Liver (tissue), 9 donors: ENCODE results near the gene SLC25A26. TPM values are rescaled to one million over a fixed set of nuclear protein-coding genes. Genes with fewer than 3 reads are reported as not detected.

ENCODE experiments used
- DNase-seq: peaks from one replicate; pipeline ENCODE4 v3.0.0-alpha.2; 2017; ENCODE audit warnings: low spot score
- H3K27ac ChIP-seq, 2 donors: one replicate each; pipeline ENCODE4 v1.7.0; 2013; ENCODE audit warnings: inconsistent platforms in 2 of 2, low read length in 2 of 2, control low read depth in 1 of 2, low read depth in 1 of 2, mild to moderate bottlenecking in 1 of 2
- H3K27me3 ChIP-seq, 4 donors: one replicate each; pipeline versions ENCODE4 v1.6.1 to v1.7.0; 2013; ENCODE audit warnings: low read length in 3 of 4, inconsistent platforms in 1 of 4, mild to moderate bottlenecking in 1 of 4, moderate library complexity in 1 of 4; ENCODE audit not compliant: control insufficient read depth in 4 of 4, insufficient read depth in 4 of 4
- H3K36me3 ChIP-seq, 4 donors: one replicate each; pipeline versions ENCODE4 v1.6.1 to v1.7.0; 2013; ENCODE audit warnings: low read length in 3 of 4, mild to moderate bottlenecking in 3 of 4, low read depth in 1 of 4, moderate library complexity in 1 of 4; ENCODE audit not compliant: control insufficient read depth in 4 of 4, insufficient read depth in 3 of 4
- H3K4me1 ChIP-seq, 4 donors: one replicate each; pipeline versions ENCODE4 v1.6.1 to v1.7.0; 2013; ENCODE audit warnings: low read length in 3 of 4, mild to moderate bottlenecking in 3 of 4, moderate library complexity in 1 of 4; ENCODE audit not compliant: control insufficient read depth in 4 of 4, insufficient read depth in 4 of 4
- H3K4me3 ChIP-seq, 3 donors: one replicate each; pipeline versions ENCODE4 v1.6.1 to v1.7.0; 2013; ENCODE audit warnings: low read length in 3 of 3, control low read depth in 1 of 3, low read depth in 1 of 3, mild to moderate bottlenecking in 1 of 3
- H3K9ac ChIP-seq, 2 donors: one replicate each; pipeline ENCODE4 v1.7.0; 2013; ENCODE audit warnings: low read length in 2 of 2, mild to moderate bottlenecking in 2 of 2, moderate library complexity in 2 of 2, control low read depth in 1 of 2, low read depth in 1 of 2
- H3K9me3 ChIP-seq, 4 donors: one replicate each; pipeline versions ENCODE4 v1.6.1 to v1.7.0; 2013; ENCODE audit warnings: low read length in 3 of 4; ENCODE audit not compliant: control insufficient read depth in 4 of 4
- ATF3 ChIP-seq: IDR thresholded peaks from 2 replicates; pipeline ENCODE4 v1.6.1; 2016; ENCODE audit warnings: antibody characterized with exemption
- CTCF ChIP-seq: fragments of 150-350 bp; IDR thresholded peaks from 2 replicates; pipeline ENCODE4 v1.5.1; 2017; ENCODE audit warnings: improper control_type of control experiment, low read depth, low read length; ENCODE audit not compliant: missing input control
- EGR1 ChIP-seq, 2 donors: IDR thresholded peaks; 2 replicates each; pipeline ENCODE4 v1.6.1; 2016 to 2018; ENCODE audit warnings: antibody characterized with exemption in 2 of 2, low read depth in 2 of 2
- FOXA1 ChIP-seq: IDR thresholded peaks from 2 replicates; pipeline ENCODE4 v1.6.1; 2016; ENCODE audit warnings: antibody characterized with exemption
- FOXA2 ChIP-seq: IDR thresholded peaks from 2 replicates; pipeline ENCODE4 v1.6.1; 2016; ENCODE audit warnings: antibody characterized with exemption
- GABPA ChIP-seq, 2 donors: IDR thresholded peaks in 1 of 2; conservative IDR thresholded peaks in 1 of 2; 2 replicates each; pipeline ENCODE4 v1.6.1; 2016; ENCODE audit warnings: antibody characterized with exemption in 2 of 2, mild to moderate bottlenecking in 1 of 2, moderate library complexity in 1 of 2
- HNF4A ChIP-seq, 2 donors: conservative IDR thresholded peaks; 2 replicates each; pipeline ENCODE4 v1.6.1; 2016; ENCODE audit warnings: antibody characterized with exemption in 2 of 2, mild to moderate bottlenecking in 2 of 2
- HNF4G ChIP-seq: IDR thresholded peaks from 2 replicates; pipeline ENCODE4 v1.6.1; 2016; ENCODE audit warnings: antibody characterized with exemption
- JUND ChIP-seq, 2 donors: IDR thresholded peaks; 2 replicates each; pipeline ENCODE4 v1.6.1; 2016; ENCODE audit warnings: antibody characterized with exemption in 2 of 2
- MAX ChIP-seq: IDR thresholded peaks from 2 replicates; pipeline ENCODE4 v1.6.1; 2016; ENCODE audit warnings: antibody characterized with exemption
- NR2F2 ChIP-seq: IDR thresholded peaks from 2 replicates; pipeline ENCODE4 v1.6.1; 2016; ENCODE audit warnings: antibody characterized with exemption
- RAD21 ChIP-seq, 2 donors: IDR thresholded peaks; 2 replicates each; pipeline ENCODE4 v1.6.1; 2016; ENCODE audit warnings: antibody characterized with exemption in 2 of 2, mild to moderate bottlenecking in 2 of 2
- REST ChIP-seq: IDR thresholded peaks from 2 replicates; pipeline ENCODE4 v1.6.1; 2016; ENCODE audit warnings: antibody characterized with exemption, mild to moderate bottlenecking
- RXRA ChIP-seq, 2 donors: IDR thresholded peaks; 2 replicates each; pipeline ENCODE4 v1.6.1; 2017 to 2018; ENCODE audit warnings: antibody characterized with exemption in 2 of 2, mild to moderate bottlenecking in 1 of 2
- SP1 ChIP-seq: IDR thresholded peaks from 2 replicates; pipeline ENCODE4 v1.6.1; 2018; ENCODE audit warnings: antibody characterized with exemption, mild to moderate bottlenecking
- TAF1 ChIP-seq: conservative IDR thresholded peaks from 2 replicates; pipeline ENCODE4 v1.6.1; 2016; ENCODE audit warnings: antibody characterized with exemption, mild to moderate bottlenecking
- YY1 ChIP-seq: IDR thresholded peaks from 2 replicates; pipeline ENCODE4 v1.6.1; 2016; ENCODE audit warnings: antibody characterized with exemption, mild to moderate bottlenecking
- ZBTB33 ChIP-seq: IDR thresholded peaks from 2 replicates; pipeline ENCODE4 v1.6.1; 2016; ENCODE audit warnings: antibody characterized with exemption
- WGBS: extraction: QIAGEN DNeasy Blood & Tissue Kit; methylation state at CpG from one replicate; pipeline ENCODE4 v1.1.7; 2013; 5-methylcytosine and 5-hydroxymethylcytosine counted together
- polyA plus RNA-seq, 2 donors: library from polyadenylated mRNA; stranded (reverse) in 1 of 2; unstranded in 1 of 2; fragments of 200-250 nt in 1 of 2; fragments of >200 nt in 1 of 2; fragmentation: Nextera tagmentation in 1 of 2; extraction: Ambion mirVana in 1 of 2; gene quantifications; one replicate each; pipeline versions ENCODE4 v1.2.1 to v1.2.3, GENCODE V29; 2013 to 2015
- total RNA-seq, 2 donors: library from RNA; depleted of rRNA; stranded (reverse); fragments of >200 nt; gene quantifications; one replicate each; pipeline ENCODE4 v1.2.3, GENCODE V29; 2014
- donor health status: healthy.
- donor health status: healthy.
- donor health status: healthy.
- donor health status: healthy.
- donor health status: healthy.

Gene SLC25A26
- total and polyA plus RNA-seq, 4 donors = 9.9 to 21.6 (median 12.8) TPM

GRCh38 chr3:66401675-66402491 is 181.1 kb downstream of the SLC25A26 start:
- Histone ChIP-seq H3K27me3 (no peaks in the 10 kb centered on the region), H3K4me3 (no peak overlapping the region), H3K4me1 (peaks cover 2 to 27% (median 16%) of the 10 kb centered on the region in 4 donors), H3K36me3 (peaks cover 4 to 35% (median 21%) of the 10 kb centered on the region in 4 donors), H3K9me3 (no peaks in the 10 kb centered on the region), H3K9ac (no peak overlapping the region), H3K27ac (no peak overlapping the region)
- TF ChIP-seq GABPA (IDR thresholded peaks at IDR 0.05 in 1 of 2, conservative IDR thresholded peaks at IDR 0.05 in 1 of 2) (no peak), YY1 (no peak), NR2F2 (no peak), TAF1 (no peak), SP1 (no peak), CTCF (no peak), HNF4A (conservative IDR thresholded peaks at IDR 0.05) (no peak), FOXA2 (no peak)
- DNase-seq = no peak
- 95% methylated on average over 20 of the region's 20 CpGs for WGBS

- no peaks in the 10 kb centered on the region for H3K9me3 ChIP-seq
- peaks cover 4 to 31% (median 15%) of the 10 kb centered on the region in 4 donors for H3K36me3 ChIP-seq
- no peak overlapping the region for H3K4me3 ChIP-seq
- no peak overlapping the region for H3K9ac ChIP-seq
- 94% methylated on average over 13 of the region's 13 CpGs for WGBS
- H3K4me1 ChIP-seq = peaks cover 2 to 35% (median 22%) of the 10 kb centered on the region in 4 donors
- H3K27me3 ChIP-seq = no peaks in the 10 kb centered on the region
- H3K27ac ChIP-seq = no peak overlapping the region
- DNase-seq = no peak
- TF ChIP-seq YY1 = no peak
- no peak for TF ChIP-seq SP1
- TF ChIP-seq GABPA (IDR thresholded peaks at IDR 0.05 in 1 of 2, conservative IDR thresholded peaks at IDR 0.05 in 1 of 2) = no peak
- no peak for TF ChIP-seq FOXA1
- TF ChIP-seq EGR1 (IDR thresholded peaks at IDR 0.05; ENCODE audit: low read depth in 2 of 2) = no peak
- TF ChIP-seq HNF4G = no peak
- no peak for TF ChIP-seq JUND (IDR thresholded peaks at IDR 0.05)
- no peak for TF ChIP-seq CTCF
- no peak for TF ChIP-seq ZBTB33
- no peak for TF ChIP-seq NR2F2
- TF ChIP-seq ATF3 = no peak
- no peak for TF ChIP-seq REST
- TF ChIP-seq RAD21 (IDR thresholded peaks at IDR 0.05) = no peak
- TF ChIP-seq TAF1 = no peak
- TF ChIP-seq RXRA (IDR thresholded peaks at IDR 0.05) = no peak
- TF ChIP-seq HNF4A (conservative IDR thresholded peaks at IDR 0.05) = no peak
- TF ChIP-seq MAX = no peak
- TF ChIP-seq FOXA2 = no peak
These were observed 181.9 kb downstream of the SLC25A26 start for GRCh38 chr3:66402596-66403290.
